ENCODE results near the gene MRPL12. TPM values are rescaled to one million over a fixed set of nuclear protein-coding genes. Genes with fewer than 3 reads are reported as not detected.

The MRPL12 gene
- total RNA-seq, 2 experiments from 2014 or later = 112 to 118 TPM

DNA sequence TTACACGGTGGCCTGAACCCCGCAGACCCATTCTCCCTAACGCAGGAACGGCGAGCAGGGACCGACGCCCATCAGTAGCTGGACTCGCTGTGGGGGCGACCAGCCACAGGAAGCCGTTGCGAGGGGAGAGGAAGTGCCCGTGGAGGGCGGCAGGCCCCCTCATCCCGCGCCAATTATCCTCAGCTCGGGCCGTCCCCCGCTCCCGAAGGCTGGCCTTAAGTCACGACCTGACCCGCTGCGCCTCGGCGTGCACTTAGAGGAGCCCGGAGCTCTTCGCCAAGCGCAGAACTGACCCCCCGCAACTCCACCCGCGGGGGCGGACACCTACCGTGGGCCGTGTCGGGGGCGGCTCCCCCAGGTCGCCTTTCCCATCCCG lies 20.0 kb upstream of the MRPL12 start:
- DNase-seq = no peak
- H3K27ac Mint-ChIP-seq = peak overlapping the region; percentile 39

DNA sequence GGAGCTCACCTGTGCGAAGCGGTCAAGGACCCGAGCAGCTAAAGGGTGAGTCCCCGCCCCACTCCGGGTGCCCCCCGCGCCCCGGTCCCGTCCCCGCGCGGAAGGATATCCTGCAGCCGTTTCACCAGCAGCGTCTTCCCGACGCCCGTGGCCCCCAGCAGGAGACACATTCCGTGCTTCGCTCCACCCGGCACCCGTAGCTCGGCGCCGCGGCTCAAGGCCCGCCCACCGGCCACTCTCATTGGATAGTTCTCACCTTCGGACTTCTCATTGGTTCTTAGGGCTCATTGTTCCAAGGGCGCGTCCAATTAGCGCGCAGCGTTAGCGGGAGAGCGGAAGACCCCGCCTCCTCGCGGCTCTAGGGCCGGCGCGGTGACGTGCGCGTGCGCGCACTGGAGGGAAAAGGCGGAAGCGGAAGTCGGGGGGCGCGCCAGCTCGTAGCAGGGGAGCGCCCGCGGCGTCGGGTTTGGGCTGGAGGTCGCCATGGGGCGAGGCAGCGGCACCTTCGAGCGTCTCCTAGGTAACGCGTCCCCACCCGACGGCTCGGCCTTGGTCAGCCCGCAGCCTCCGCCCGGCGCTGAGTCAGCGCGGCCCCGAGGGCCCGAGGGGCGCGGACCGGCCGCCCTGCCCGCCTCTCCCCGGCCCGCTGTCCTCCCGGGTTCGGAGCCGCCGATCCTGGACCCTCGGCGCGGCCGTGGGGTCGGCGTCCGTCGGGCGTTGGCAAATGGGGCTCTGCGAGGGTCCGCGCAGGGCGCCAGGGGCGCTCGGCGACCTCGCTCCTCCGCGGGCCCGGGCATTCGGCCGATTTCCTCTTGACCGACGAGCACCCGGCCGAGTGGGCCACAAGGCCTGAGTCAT lies 19.4 kb upstream of the MRPL12 start, which contains the start of the genes ARL16 and HGS:
Gene ARL16, minus strand, starts transcription at position 214 of the 858 bp plus-strand sequence. Its CDS starts 44 bp downstream, at position 170.
Gene HGS, plus strand, starts transcription at position 428 of the 858 bp plus-strand sequence. Its CDS starts 56 bp downstream, at position 484.
- ChIA-PET CTCF (interaction anchor here (1.0 to 2.0 kb wide), 5 partner anchors 9 to 188 kb away, joined by 3 to 13 read pairs (median 4); partner anchors contain the start of genes FAAP100 and MRPL12), POLR2A (interaction anchor here (0.8 to 4.4 kb wide), 13 partner anchors 13 to 254 kb away, joined by 3 to 54 read pairs (median 4); partner anchors contain the start of genes CCDC137, MCRIP1, MRPL12 and NPLOC4)
- DNase-seq = peak; percentile 99
- intact Hi-C loops (cut with micrococcal nuclease) = loop anchor here (1.0 to 2.0 kb wide), 3 partner anchors 18 to 176 kb away; partner anchors contain the start of genes CCDC137, MRPL12, OXLD1 and P4HB
- Mint-ChIP-seq H3K36me3 (peaks cover 29% of the 10 kb centered on the region), H3K27ac (peak within 1 kb of the TSS; percentile 86), H3K9me3 (no peaks in the 10 kb centered on the region), H3K4me1 (ENCODE audit: low read depth) (peaks cover 32% of the 10 kb centered on the region), H3K4me3 (peak within 1 kb of the TSS; percentile 86), H3K27me3 (peaks cover 2% of the 10 kb centered on the region)

More for the DNA sequence above, 20.0 kb upstream of the MRPL12 start:
- ChIA-PET CTCF (interaction anchor here (1.5 to 2.0 kb wide), 4 partner anchors 8 to 189 kb away, joined by 3 to 13 read pairs (median 4); partner anchors contain the start of gene MRPL12), POLR2A (interaction anchor here (0.8 to 4.4 kb wide), 13 partner anchors 12 to 255 kb away, joined by 3 to 54 read pairs (median 4); partner anchors contain the start of genes CCDC137, MCRIP1, MRPL12 and NPLOC4)
- intact Hi-C loops (cut with micrococcal nuclease) = loop anchor here (1.0 kb wide), 2 partner anchors 17 to 177 kb away; partner anchors contain the start of genes CCDC137, OXLD1 and P4HB
- Mint-ChIP-seq H3K4me1 (ENCODE audit: low read depth) (peaks cover 30% of the 10 kb centered on the region), H3K4me3 (peak overlapping the region; percentile 86), H3K36me3 (peaks cover 26% of the 10 kb centered on the region), H3K9me3 (no peaks in the 10 kb centered on the region), H3K27me3 (peaks cover 2% of the 10 kb centered on the region)

DNA sequence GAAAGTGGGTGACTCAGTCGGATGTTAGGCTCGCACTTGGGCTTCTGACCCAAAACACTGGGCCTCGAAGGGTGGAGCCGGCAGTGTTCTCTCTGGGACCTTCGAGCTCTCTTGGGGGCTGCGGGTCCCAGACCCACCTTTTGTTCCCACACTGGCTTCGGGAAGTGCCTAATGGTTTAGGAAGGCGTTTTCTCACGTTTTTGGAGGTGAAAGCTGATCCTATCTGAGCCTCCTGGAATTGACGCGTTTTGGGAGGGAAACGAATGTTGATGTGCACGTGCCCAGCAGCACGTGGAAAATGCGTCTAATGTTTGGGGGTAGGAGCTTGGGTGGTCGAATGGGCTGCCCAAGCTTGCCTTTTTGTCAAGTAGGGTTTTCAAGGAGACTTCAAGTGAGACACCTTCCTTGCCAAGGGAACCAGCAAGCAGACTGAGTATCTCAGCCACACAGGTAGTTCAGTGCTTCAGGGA lies 18.7 kb upstream of the MRPL12 start:
- intact Hi-C loops (cut with micrococcal nuclease) = loop anchor here (2.0 kb wide), 1 partner anchor 18 kb away; the partner anchor contains the start of gene MRPL12
- Mint-ChIP-seq H3K36me3 (peaks cover 34% of the 10 kb centered on the region), H3K4me3 (peak overlapping the region; percentile 86), H3K9me3 (no peaks in the 10 kb centered on the region), H3K4me1 (ENCODE audit: low read depth) (peaks cover 32% of the 10 kb centered on the region), H3K27me3 (peaks cover 2% of the 10 kb centered on the region), H3K27ac (peak overlapping the region; percentile 86)
- POLR2A ChIA-PET = interaction anchor here (0.7 to 4.4 kb wide), 6 partner anchors 12 to 175 kb away, joined by 3 to 54 read pairs (median 10); partner anchors contain the start of genes CCDC137, MCRIP1, MRPL12 and OXLD1
- CTCF ChIA-PET = interaction anchor here (1.0 to 2.0 kb wide), 4 partner anchors 9 to 133 kb away, joined by 3 to 13 read pairs (median 4); partner anchors contain the start of genes FAAP100 and MRPL12
- DNase-seq = peak; percentile 47

DNA sequence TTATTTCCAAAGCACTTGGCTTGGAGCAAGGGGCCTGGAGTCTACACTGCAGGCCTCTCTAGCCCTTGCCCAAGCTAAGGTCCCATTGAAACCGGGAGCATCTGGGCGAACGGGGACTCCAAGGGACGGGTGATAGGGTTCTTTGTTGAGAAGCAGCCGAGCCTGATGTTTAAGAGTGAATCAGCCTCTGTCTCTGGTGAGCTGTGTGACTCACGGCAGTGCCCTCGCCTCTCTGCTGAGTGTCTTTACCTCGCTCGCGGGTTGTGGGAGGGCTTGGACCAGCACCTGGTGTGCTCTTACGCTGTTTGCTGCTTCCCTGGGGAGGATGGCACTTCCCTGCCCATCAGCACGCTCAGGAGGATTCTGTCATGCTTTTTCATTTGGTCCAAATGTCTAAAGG lies 18.1 kb upstream of the MRPL12 start:
- Mint-ChIP-seq H3K9me3 (no peaks in the 10 kb centered on the region), H3K4me1 (ENCODE audit: low read depth) (peaks cover 32% of the 10 kb centered on the region), H3K36me3 (peaks cover 40% of the 10 kb centered on the region), H3K27me3 (peaks cover 2% of the 10 kb centered on the region), H3K27ac (peak overlapping the region; percentile 86), H3K4me3 (peak overlapping the region; percentile 86)
- intact Hi-C loops (cut with micrococcal nuclease) = loop anchor here (2.0 kb wide), 1 partner anchor 18 kb away; the partner anchor contains the start of gene MRPL12
- ChIA-PET CTCF (interaction anchor here (1.0 to 2.0 kb wide), 4 partner anchors 10 to 84 kb away, joined by 3 to 5 read pairs (median 4); no protein-coding TSS in a partner anchor), POLR2A (interaction anchor here (0.6 to 4.4 kb wide), 6 partner anchors 11 to 206 kb away, joined by 3 to 54 read pairs (median 8); partner anchors contain the start of genes ALYREF, CCDC137, MRPL12 and OXLD1)
- DNase-seq = peak; percentile 73

DNA sequence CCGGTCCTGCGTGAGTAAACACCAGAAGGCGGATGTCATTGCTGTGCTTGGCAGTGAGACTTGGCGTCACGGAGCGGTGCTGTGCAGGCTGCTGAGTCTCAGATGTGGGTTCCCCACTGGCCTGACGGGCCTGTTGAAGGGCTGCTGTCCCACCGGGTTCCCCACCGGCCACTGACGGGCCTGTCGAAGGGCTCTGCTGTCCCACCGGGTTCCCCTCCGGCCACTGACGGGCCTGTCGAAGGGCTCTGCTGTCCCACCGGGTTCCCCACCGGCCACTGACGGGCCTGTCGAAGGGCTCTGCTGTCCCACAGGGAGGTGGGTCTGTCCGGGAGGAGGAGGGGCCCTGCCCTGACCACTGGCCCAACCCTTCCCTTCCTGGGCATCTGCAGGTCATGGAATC lies 16.6 kb upstream of the MRPL12 start:
- intact Hi-C loops (cut with micrococcal nuclease) = no loop called here
- Mint-ChIP-seq H3K27ac (no peak overlapping the region), H3K4me3 (no peak overlapping the region), H3K36me3 (peaks cover 47% of the 10 kb centered on the region), H3K27me3 (peaks cover 2% of the 10 kb centered on the region), H3K9me3 (no peaks in the 10 kb centered on the region), H3K4me1 (ENCODE audit: low read depth) (peaks cover 32% of the 10 kb centered on the region)
- DNase-seq = no peak
- ChIA-PET POLR2A (no interaction called here), CTCF (interaction anchor here (1.3 kb wide), 1 partner anchor 9 kb away, joined by 3 read pairs; no protein-coding TSS in a partner anchor)

DNA sequence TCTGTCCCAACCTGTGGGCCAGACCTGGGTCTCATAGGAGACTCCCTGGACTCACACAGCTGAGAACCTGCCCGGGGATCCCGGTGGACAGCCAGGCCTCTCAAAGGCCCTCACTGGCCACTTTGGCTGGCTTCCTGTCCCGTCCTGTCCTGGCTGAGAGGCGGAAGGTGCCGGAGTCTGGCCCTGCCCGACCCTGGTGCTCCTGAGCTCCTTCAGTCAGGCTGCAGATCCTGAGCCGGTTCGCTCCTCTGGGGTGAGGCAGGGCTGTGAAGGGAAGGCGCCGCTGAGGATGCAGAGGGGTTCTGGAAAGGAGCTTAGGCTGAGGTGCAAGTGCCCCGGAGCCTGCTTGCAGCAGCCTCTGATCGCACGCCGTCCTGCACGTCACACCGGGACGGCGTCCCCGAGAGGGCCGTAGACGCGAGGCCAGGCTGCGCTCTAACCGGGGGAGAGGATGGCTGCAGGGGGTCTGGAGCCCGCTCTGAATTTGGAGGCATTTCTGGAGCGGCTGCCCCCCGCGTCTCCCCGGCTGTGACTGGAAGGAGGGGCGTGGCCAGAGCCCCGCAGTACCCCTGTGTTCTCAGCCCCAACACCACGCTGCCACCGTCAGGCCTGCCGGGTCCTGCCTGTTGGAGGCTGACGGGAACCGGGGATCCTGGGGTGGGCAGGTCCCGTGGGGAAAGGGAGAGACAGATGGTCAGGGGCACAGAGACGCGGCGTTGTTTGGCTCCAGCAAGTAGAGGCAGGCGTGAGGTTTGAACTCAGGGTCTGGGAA lies 15.2 kb upstream of the MRPL12 start:
- peaks cover 2% of the 10 kb centered on the region for H3K27me3 Mint-ChIP-seq
- peaks cover 22% of the 10 kb centered on the region for H3K4me1 Mint-ChIP-seq (ENCODE audit: low read depth)
- intact Hi-C loops (cut with micrococcal nuclease) = no loop called here
- CTCF ChIA-PET = no interaction called here
- H3K27ac Mint-ChIP-seq = no peak overlapping the region
- no peak for DNase-seq
- peaks cover 53% of the 10 kb centered on the region for H3K36me3 Mint-ChIP-seq
- no peaks in the 10 kb centered on the region for H3K9me3 Mint-ChIP-seq
- H3K4me3 Mint-ChIP-seq = no peak overlapping the region
- POLR2A ChIA-PET = no interaction called here

DNA sequence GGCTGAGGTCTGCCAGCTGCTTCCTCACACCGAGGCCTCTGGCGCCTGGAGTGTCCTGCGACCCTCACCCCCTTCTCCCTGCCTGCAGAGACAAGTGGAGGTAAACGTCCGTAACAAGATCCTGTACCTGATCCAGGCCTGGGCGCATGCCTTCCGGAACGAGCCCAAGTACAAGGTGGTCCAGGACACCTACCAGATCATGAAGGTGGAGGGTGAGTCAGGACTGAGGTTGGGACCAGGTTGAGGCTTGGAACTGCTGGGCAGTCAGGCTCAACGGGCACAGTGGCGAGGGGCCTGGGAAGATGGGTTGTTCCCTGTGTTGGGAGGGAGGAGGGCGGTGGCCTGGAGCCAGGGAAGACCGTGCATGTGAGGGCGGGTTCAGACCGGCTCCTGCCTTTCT lies 14.6 kb upstream of the MRPL12 start:
- peaks cover 53% of the 10 kb centered on the region for H3K36me3 Mint-ChIP-seq
- no peak for DNase-seq
- POLR2A ChIA-PET = no interaction called here
- no peak overlapping the region for H3K27ac Mint-ChIP-seq
- H3K4me1 Mint-ChIP-seq (ENCODE audit: low read depth) = peaks cover 22% of the 10 kb centered on the region
- CTCF ChIA-PET = no interaction called here
- no peaks in the 10 kb centered on the region for H3K9me3 Mint-ChIP-seq
- no peak overlapping the region for H3K4me3 Mint-ChIP-seq
- intact Hi-C loops (cut with micrococcal nuclease) = no loop called here
- peaks cover 2% of the 10 kb centered on the region for H3K27me3 Mint-ChIP-seq

DNA sequence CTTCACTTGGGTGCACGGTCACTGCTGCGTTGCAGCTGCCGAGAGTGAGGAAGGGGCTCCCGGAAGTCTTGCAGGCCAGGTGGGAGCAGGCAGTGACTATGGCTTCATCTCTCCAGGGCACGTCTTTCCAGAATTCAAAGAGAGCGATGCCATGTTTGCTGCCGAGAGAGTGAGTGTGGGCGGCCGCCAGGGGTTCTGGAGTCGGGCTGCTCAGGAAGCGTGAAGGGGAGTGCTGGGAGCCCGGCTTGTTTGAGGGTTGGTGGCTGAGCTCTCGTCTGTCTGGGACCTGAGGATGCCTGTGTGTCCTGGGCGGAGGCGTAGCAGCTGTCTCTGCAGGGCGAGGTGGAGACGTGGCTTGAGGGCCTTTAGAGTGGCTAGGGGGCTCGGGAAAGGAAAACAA lies 13.1 kb upstream of the MRPL12 start:
- POLR2A ChIA-PET = interaction anchor here (1.9 kb wide), 1 partner anchor 13 kb away, joined by 8 read pairs; the partner anchor contains the start of gene MRPL12
- Mint-ChIP-seq H3K4me3 (no peak overlapping the region), H3K4me1 (ENCODE audit: low read depth) (peaks cover 14% of the 10 kb centered on the region), H3K9me3 (no peaks in the 10 kb centered on the region), H3K36me3 (peaks cover 48% of the 10 kb centered on the region), H3K27me3 (no peaks in the 10 kb centered on the region), H3K27ac (no peak overlapping the region)
- intact Hi-C loops (cut with micrococcal nuclease) = no loop called here
- CTCF ChIA-PET = no interaction called here
- no peak for DNase-seq

DNA sequence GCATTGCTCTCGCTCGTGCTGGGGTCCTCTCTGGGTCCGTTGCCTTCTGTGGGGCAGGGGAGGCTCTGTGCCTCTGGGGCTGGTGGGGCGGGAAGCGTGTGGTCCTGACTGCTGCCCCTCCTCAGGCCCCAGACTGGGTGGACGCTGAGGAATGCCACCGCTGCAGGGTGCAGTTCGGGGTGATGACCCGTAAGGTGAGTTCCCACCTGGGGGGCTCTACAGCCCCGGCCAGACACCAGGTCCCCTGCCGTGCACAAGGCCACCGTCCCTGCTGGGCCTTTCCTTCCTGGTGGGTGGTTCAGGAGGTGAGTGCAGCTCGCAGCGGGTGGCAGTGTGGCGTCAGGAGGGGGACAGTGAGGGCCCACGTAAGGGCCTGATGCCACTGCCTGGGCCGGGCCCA lies 12.6 kb upstream of the MRPL12 start:
- intact Hi-C loops (cut with micrococcal nuclease) = no loop called here
- Mint-ChIP-seq H3K9me3 (no peaks in the 10 kb centered on the region), H3K27ac (no peak overlapping the region), H3K27me3 (no peaks in the 10 kb centered on the region), H3K36me3 (peaks cover 46% of the 10 kb centered on the region), H3K4me3 (no peak overlapping the region), H3K4me1 (ENCODE audit: low read depth) (peaks cover 10% of the 10 kb centered on the region)
- POLR2A ChIA-PET = interaction anchor here (1.9 kb wide), 1 partner anchor 12 kb away, joined by 8 read pairs; the partner anchor contains the start of gene MRPL12
- CTCF ChIA-PET = no interaction called here
- no peak for DNase-seq

DNA sequence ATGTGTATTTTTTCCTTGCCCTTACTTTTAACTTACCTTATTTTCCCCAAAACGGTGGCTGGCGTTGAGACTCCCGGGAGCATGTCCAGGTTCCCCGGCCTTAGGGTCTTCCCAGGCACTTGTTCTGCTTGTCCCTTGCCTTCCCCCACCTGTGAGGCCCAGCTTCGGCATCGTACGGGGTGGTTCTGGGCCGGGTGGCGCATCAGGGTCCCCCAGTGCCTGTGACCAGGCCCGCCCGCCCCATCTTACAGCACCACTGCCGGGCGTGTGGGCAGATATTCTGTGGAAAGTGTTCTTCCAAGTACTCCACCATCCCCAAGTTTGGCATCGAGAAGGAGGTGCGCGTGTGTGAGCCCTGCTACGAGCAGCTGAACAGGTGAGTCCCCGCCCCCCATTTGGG lies 12.0 kb upstream of the MRPL12 start:
- POLR2A ChIA-PET = no interaction called here

DNA sequence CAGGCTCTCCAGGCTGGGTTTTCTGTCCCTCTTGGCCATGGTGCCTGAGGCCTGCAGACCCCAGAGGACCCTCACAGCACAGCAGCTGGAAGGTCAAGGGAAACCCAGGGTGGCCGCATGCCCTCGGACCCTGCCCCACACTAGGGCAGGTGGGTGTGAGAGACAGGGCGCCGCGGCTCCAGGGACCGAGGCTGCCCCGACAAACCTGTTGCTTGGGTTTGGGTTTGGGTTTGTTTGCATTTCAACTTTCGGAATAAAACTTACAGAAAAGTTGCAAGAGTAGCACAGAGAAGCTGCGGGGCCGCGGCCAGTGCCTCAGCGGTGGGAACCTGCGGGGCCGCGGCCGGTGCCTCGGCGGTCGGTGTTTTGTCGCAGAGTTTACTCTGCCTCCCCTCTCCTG lies 11.6 kb upstream of the MRPL12 start:
- no peak for DNase-seq
- Mint-ChIP-seq H3K27me3 (no peaks in the 10 kb centered on the region), H3K4me3 (no peak overlapping the region), H3K4me1 (ENCODE audit: low read depth) (peaks cover 3% of the 10 kb centered on the region), H3K36me3 (peaks cover 42% of the 10 kb centered on the region), H3K9me3 (no peaks in the 10 kb centered on the region), H3K27ac (no peak overlapping the region)
- POLR2A ChIA-PET = no interaction called here
- intact Hi-C loops (cut with micrococcal nuclease) = no loop called here
- CTCF ChIA-PET = interaction anchor here (1.7 kb wide), 1 partner anchor 15 kb away, joined by 4 read pairs; no protein-coding TSS in a partner anchor

More for the DNA sequence above, 12.0 kb upstream of the MRPL12 start:
- H3K27ac Mint-ChIP-seq = no peak overlapping the region
- peaks cover 45% of the 10 kb centered on the region for H3K36me3 Mint-ChIP-seq
- H3K4me1 Mint-ChIP-seq (ENCODE audit: low read depth) = peaks cover 5% of the 10 kb centered on the region
- H3K4me3 Mint-ChIP-seq = no peak overlapping the region
- DNase-seq = no peak
- H3K9me3 Mint-ChIP-seq = no peaks in the 10 kb centered on the region
- CTCF ChIA-PET = no interaction called here
- intact Hi-C loops (cut with micrococcal nuclease) = no loop called here
- no peaks in the 10 kb centered on the region for H3K27me3 Mint-ChIP-seq
